HG02884 (cell line): ENCODE measurements around the gene ZNF483.
"Not testable (repeated sequence)": the region's sequence is repeated elsewhere in the genome, so short reads cannot be mapped to it uniquely, and the experiment has no call there.

ENCODE experiments used
- ATAC-seq: cut with Tn5 transposase; IDR thresholded peaks from one replicate; pipeline ENCODE4 v1.9.1; 2021; ENCODE audit warnings: mild to moderate bottlenecking, moderate library complexity; ENCODE audit not compliant: unreplicated experiment

Gene ZNF483

DNA sequence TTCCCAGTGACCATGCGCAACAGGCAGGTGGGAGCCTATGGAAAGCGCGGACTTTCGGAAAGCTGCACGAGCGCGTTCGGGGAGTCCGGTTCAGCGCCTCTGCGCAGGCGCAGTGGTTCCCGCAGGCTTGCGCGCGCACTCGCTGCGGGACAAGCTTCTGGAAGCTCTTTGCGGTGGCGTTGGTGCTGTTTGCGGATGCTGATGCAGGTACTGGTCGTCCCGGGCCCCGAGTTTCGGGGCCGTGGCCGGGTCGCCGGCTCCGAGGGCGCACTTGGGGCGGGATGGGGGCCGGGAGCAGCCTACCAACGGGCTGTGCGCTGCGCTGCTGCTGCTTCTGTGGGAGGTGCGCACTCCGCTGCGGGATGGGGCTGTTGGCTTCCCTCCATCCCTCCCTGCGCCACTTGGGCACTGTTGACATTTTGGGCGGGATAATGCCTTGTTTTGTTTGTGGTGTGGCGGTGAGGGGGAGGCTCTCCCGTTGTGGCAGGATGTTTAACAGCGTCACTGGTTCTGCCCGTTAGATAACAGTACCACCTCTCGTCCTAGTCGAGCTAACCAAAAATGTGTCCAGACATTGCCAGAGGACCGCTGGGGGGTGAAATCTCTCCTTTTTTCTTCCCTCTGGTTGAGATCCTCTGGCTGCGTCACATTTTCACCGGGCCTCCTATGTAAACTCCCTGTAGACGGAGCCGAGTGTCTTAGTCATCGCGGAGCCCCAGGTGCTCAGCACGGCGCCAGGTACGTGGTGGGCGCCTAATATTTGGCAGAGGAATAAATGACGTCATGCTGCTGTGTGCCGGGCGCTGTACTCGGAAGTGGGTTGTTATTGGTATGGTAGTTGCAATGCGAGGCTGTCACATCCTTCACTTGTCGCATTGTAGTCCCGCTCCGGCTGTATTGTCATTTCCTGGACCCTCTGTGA, at the start of gene ZNF483:
Gene ZNF483 (plus strand): TSS at position 124 of the 922 bp plus-strand sequence. CDS start 2,217 bp downstream, outside the sequence.
- ATAC-seq: no peak

DNA sequence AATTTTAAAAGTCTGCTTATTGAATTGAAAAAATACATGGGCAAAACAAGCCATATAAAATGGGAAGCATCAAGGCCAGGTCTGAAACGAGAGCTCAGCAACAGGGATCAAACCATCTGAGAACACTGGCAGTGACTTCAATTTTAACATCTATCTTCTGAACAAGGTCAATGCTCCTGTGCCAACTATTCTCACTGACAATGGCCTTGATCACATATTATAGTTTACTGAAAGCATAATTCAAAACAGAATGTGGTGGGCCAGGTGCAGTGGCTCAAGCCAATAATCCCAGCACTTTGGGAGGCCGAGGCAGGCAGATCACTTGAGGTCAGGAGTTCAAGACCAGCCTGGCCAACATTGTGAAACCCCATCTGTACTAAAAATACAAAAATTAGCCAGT, 49.8 kb upstream of the ZNF483 start:
- no peak for ATAC-seq

DNA sequence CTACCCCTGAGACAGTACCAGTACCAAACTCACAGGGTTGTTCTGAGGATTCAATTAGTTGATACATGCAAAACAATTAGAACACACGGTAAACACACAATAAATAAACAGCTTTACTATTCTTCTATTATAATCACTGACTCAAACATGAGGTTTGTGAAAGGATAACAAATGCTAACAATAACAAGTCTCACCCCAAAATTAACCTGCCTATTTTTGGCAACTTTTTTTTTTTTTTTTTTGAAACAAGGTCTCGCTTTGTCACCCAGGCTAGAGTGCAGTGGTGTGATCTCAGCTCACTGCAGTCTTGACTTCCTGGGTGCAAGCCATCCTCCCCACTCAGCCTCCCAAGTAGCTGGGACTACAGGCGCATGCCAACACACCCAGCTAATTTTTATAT, 47.3 kb upstream of the ZNF483 start:
- no peak for ATAC-seq

DNA sequence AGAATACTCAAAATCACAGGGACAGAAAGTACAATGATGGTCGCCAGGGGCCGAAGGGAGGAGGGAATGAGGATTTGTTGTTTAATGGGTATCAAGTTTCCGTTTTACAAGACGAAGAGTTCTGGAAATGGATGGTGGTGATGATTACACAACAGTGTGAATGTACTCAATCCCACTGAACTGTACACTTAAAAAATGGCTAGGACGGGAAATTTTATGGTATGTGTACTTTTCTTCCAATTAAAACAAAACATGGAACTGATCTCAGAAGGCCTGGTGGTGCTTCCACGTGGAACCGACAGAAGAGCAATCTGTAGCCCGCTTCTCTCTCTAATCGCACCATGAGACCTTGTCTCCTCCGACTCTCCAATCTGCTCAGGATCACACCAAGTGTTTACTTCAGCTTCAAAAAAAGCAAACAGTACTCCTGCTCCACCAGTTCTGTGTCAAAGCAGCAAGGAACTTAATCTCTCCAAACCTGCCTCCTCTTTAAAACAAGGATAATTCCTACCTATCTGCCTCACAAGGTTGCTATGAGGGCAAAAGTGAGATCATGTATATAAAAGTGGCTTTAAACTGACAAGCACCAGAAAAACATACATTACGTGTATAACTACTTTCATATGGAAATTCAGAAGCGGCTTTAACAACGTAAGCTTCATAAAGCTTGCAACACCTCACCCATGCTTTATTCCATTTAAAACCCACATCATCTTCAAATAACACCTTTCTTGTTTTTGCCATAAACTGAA, 42.9 kb upstream of the ZNF483 start:
- ATAC-seq: no peak

DNA sequence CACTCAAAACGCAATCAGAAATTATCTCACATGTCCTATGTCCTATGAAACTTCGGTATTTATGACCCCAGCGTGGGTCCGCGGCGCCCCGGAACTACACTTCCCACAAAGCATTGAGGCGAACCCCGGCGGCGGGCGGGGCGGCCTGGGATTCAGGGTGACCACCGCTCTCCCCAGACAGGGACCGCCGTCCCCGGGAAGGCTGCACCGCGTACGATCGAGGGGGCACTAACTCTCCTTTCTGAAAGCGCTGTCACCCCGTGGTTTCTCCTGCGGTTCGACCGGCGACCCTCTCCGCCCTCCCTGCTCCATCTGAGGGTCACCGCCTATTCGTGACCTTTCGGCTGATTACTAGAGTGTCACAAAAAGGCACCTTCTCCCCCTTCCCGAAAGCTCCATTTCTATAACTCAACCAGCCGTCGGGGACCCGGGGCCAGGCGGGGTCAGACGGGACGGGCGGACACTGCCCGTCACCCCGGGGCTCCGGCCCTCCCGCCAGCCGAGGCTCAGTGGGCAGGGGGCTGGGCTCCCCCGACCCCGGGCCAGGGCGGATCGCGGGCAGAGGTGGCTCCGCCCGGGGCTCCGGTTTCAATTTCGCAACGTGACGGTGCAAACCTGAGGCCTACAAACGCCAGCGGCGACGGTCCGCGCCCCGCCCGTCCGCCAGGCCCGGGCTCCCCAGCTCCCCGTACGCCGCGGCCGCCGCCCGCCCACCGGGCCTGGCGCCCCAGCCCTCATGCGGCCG, 42.1 kb upstream of the ZNF483 start:
- peak; percentile 45 for ATAC-seq

DNA sequence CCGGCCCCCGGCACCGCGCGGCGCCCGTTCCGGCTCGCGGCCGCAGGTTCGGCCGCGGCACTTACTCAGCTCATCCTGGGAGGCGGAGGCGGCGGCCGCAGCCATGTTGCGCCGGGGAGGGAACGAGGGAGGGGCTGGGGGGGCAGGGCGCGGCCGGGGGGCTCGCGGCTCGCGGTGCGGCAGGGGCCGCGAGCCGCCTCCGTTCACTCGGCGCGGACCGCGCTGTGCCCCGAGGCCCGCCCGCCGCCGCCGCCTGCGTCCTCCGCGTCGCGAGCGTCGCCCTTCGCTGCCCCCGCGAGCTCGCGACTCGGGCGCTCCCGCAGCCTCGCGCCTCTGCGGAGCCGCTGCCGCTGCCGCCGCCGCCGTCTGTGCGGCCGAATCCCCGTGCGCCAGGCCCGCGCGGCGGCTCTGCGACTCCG, 41.5 kb upstream of the ZNF483 start:
- ATAC-seq: peak; percentile 32

DNA sequence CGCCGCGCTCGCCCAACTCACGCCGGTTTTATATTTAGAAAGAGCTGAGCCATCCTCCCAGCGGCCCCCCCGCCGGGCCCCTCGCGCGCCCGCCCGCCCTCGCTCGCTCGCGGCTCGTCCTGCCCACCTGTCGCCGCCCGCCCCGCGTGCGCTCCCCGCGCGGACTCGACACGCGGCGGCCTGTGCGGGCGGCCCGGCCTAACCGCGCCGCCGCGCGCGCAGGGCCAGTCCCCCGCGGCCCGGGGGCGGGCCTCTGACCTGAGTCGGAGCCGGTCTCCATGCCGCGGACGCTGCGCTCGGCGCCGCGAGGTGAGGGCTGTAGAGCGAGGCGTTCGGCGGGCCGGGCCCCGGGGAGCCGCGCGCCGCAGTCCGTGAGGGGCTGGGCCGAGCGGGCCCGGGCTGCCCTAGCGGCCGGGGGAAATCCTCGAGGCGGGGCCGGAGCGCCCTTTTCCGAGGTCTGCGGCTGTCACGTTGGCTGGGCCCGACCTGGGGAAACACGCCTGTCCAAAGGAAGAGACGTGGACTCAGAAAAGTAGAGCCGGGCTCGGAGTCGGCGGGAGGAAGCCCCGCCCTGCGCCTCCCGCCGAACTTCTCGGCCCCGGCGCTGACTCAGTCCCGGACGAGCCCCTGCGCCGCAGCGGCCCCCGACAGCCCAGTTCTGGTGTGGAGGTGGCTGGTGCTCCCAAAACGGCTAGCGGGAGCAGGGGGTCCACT, 41.0 kb upstream of the ZNF483 start, which contains the start of gene ECPAS:
Gene ECPAS (minus strand): TSS at position 526 of the 714 bp plus-strand sequence. CDS start 11,465 bp downstream, outside the sequence.
- peak; percentile 52 for ATAC-seq

DNA sequence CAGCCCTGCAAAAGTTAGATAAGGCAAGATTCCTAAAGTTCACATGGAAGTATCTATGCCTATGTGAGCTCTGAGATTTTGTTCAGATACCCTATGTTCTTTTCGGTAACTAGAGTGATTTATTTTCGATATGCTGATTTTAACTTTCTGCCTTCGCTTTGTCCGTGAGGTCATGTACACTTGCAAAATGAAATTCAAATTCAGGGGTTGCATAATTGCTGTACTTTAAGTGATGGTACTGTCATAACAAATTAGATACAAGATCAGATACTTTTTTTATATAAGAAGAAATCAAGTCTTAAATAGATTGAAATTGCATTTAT, 40.4 kb upstream of the ZNF483 start:
- no peak for ATAC-seq

DNA sequence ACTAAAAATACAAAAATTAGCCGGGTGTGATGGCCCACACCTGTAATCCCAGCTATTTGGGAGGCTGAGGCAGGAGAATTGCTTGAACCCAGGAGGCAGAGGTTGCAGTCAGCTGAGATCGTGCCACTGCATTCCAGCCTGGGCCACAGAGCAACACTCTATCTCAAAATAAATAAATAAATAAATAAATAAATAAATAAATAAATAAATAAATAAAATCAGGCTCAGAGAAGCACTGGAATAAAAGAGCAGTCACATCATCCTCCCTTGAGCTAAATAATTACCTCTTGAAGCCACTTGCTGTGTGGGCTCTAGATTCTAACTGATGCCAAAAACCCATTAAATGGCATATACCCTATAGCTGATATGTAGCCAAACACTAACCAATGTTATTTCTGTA, 27.8 kb upstream of the ZNF483 start:
- ATAC-seq: not testable (repeated sequence)

DNA sequence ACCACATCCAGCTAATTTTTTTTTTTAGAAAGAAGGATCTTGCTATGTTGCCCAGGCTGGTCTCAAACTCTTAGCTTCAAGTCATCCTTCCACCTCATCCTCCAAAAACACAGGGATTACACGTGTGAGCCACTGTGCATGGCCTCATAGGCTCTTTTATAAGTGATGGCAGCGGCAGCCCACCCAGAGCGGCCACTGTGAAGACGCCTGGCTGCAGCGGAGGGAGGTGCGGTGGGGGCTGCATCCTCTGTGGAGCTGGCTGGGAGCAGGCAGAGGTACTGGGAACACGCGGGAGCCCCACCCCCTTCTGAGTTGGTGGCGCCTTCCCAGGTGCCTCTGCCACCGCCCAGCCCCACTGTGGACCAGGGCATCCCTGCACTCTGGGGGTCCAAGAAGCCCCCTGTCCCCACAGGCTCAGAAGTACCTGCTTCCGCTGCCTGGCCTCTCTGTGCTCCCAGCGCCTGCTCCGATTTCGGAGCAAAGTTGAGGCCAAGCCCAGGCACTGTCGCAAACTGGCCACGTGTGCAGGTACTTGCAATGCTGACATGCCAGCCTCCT, 23.9 kb upstream of the ZNF483 start:
- ATAC-seq: no peak

DNA sequence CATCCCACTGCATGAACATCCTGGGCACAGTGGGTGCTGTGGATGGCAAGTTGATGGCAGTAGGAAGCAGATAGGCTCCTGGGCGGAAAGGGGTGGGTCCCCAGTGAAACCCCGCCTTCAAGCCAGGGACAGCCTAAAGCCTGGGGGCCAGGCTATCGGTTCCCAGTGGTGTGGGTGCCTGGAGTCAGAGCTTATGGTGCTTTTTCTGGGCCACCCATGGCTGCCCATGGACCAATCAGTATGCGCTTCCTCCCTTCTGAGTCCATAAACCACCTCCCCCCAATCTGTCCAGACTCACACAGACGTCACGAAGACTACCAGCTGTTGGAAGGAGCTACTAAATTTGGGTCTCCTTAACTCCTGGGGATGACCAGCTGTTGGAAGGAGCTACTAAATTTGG, 23.3 kb upstream of the ZNF483 start:
- no peak for ATAC-seq

DNA sequence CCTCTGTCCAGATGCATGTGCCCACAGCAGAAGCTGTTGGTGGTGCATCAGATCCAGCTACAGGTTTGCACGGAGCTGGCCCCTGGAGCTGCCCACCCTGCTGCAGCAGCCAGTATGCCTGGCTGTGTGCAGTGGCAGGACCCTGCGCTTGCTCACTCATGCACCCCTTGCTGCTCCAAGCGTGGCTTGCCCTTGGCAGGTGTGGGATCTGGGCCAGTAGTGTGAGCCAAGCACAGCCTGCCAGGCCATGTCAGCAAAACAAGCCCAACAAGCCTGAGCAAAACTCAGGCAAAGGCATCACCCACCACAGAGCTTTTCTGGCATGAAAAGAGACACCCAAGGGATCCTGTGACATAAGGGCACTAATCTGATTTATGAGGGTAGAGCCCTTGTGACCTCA, 22.5 kb upstream of the ZNF483 start:
- ATAC-seq: no peak

DNA sequence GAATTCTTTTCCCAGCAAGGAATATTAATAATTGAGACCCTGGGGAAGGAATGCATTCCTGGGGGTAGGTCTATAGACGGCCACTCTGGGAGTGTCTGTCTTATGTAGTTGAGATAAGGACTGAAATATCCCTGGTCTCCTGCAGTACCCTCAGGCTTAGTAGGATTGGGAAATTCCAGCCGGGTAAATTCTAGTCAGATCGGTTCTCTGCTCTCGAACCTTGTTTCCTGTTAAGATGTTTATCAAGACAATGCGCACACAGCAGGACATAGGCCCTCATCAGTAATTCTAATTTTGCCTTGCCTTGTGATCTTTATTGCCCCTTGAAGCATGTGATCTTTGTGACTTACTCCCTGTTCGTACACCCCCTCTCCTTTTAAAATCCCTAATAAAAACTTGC, 13.4 kb upstream of the ZNF483 start:
- ATAC-seq: not testable (repeated sequence)

DNA sequence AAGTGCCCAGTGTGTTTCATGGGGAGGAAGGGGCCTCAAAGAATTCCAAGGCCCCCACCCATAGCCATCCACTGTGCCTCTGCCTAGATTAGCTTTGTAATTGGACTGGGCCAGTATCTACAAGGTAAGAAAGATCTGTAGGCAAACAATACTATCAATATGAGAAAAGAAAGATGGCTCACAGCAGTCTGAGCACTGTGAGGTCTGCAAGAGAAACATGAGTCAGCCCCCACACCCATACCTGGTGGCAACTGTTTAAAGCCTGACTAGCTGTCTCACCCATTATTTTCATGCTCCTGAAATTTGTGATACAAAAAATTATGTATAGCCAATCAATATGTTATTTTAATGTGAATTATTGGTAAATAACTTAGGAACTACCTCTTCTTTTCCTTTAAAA, 10.0 kb upstream of the ZNF483 start:
- ATAC-seq: no peak

DNA sequence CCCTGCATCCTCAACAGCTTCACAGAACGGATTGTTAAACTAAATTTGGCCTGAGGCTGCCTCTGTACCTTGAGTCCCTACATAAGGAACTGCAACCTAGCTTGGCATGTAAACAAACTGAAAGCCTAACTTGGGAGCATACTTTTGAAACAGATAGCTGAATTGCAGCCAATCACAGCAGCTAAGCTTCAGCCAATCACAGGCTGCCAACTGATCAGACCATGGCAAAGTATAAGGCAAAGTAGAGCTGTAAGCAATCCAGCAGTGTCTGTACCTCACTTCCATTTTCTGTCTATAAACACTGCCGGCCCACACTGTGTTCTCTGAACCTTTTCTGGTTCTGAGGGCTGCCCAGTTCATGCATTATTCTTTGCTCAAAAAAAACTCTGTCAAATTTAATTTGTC, 8.9 kb upstream of the ZNF483 start:
- ATAC-seq: no peak

DNA sequence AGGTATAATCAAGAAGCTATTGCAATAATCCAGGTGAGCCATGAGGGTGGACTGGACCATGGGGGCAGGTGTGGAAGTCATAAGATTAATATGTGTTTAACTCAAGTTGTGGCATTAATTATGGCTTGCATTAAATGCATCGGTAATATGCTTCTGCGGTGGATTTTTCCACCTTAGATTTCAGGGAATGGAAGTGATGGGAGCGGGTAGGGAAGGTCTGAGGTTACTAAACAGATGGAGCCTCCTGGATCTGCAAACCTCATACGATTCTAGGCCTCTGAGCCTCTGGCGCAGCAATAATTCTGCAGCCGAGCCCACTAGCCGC, 286 bp upstream of the ZNF483 start:
- ATAC-seq: no peak

DNA sequence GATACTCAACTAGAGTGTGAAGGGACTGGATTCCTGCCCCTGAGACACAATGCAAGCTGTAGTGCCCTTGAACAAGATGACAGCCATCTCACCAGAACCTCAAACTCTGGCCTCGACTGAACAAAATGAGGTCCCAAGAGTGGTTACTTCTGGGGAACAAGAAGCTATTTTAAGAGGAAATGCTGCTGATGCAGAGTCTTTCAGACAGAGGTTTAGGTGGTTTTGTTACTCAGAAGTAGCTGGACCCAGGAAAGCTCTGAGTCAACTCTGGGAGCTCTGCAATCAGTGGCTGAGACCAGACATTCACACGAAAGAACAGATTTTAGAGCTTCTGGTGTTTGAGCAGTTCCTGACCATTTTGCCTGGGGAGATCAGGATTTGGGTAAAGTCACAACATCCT, 2.4 kb downstream of the ZNF483 start:
- no peak for ATAC-seq

DNA sequence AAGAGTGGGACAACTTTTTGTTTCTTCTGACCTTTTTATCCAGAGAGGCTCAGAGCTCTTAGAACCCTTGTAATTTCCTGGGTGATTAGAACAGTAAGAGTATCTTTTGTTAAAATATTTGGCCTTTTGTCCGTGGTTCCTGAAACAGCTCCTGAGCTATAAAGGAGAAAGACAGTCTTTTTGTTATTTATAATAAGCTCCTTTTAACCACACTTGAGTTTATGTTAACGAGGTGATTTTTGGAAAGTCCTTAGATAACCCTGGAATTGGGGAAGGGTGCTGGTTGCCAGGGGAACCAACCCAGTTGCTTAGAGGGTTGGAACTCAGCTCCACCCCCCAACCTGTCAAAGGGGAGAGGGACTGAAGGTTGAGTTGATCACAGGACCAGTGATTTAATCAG, 4.8 kb downstream of the ZNF483 start:
- no peak for ATAC-seq

DNA sequence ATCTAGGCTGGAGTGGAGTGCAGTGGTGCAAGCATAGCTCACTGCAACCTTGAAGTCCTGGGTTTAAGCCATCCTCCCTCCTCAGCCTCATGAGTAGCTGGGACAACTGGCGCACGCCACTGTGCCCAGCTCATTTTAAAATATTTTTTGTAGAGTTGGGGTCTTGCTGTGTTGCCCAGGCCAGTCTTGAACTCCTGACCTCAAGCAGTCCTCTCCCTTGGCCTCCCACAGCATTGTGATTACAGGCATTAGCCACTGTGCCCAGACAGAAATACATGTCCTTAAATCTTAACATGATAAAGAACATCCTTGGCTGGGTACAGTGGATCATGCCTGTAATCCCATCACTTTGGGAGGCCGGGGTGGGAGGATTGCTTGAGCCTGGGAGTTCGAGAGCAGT, 6.7 kb downstream of the ZNF483 start:
- no peak for ATAC-seq

DNA sequence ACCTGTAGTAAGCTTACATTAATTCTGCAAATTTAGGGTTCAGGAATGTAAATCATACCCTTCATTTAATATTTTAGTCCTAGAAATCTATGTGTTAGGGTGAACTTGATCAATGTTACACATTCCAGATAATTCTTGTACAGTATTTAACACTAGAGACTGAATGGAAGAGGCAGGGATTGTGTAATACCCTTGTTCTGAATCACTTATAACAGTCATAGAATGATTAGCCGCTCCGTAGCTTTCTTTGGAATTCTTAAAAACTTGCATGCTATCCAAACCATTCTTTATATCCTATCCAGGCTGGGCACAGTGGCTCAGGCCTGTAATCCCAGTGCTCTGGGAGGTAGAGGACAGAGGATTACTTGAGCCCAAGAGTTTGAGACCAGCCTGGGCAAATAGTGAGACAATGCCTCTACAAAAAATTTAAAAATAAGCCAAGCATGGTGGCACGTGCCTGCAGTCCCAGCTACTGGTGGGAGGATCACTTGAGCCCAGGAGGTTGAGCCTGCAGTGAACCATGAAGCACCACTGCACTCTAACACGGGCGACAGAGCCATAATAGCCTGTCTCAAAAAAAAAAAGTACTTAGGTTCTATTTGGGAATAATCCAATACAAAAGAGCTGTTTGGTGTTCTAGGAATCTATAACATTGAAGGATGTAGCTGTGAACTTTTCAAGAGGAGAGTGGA, 8.3 kb downstream of the ZNF483 start:
- ATAC-seq: no peak
